ENCODE data around the gene FLNA.

DNA sequence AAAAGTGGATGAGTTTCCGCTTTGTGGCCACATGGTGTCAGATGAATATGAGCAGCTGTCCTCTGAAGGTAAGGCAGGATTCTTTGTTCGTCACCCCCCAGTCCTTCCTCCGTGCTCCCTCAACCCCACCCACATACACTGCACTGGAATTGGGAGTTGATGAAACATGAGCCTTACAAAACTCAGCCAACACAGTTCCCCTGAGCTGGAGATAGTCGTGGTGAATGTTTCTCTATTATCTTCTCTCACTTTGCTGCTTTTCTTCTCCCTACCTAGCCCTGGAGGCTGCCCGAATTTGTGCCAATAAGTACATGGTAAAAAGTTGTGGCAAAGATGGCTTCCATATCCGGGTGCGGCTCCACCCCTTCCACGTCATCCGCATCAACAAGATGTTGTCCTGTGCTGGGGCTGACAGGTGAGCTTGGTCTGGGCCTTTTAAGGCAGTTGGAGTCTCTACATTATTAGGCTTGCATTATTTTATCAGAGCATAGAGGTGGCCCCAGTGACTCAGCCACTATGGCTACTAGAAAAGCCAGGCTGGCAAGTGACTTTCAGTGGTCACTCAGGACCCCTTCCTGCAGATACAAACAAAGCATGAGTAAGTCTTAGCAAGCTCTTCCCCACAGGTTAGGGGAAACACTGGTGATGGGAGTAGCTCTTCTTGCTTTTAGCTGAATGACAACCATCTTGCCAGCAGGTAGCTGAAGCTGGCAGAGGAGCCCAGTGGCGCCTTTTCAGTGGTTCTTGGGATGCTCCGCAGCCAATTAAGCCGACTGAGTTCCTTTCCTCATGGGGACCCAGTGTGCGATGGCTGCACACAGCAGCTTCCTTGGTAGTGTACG is 25.3 kb upstream of the FLNA start:
- TF ChIP-seq EZH2 (optimal IDR thresholded peaks at IDR 0.05; ENCODE audit: low read depth, low read length) (no peak), EZH2phosphoT487 (IDR thresholded peaks at IDR 0.05; ENCODE audit: low read length) (no peak)
- TF ChIP-seq, protein P1, sequence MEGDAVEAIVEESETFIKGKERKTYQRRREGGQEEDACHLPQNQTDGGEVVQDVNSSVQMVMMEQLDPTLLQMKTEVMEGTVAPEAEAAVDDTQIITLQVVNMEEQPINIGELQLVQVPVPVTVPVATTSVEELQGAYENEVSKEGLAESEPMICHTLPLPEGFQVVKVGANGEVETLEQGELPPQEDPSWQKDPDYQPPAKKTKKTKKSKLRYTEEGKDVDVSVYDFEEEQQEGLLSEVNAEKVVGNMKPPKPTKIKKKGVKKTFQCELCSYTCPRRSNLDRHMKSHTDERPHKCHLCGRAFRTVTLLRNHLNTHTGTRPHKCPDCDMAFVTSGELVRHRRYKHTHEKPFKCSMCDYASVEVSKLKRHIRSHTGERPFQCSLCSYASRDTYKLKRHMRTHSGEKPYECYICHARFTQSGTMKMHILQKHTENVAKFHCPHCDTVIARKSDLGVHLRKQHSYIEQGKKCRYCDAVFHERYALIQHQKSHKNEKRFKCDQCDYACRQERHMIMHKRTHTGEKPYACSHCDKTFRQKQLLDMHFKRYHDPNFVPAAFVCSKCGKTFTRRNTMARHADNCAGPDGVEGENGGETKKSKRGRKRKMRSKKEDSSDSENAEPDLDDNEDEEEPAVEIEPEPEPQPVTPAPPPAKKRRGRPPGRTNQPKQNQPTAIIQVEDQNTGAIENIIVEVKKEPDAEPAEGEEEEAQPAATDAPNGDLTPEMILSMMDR (IDR thresholded peaks at IDR 0.05; ENCODE audit: low read length): no peak
